NT2/D1 (cell line): Measurements from ENCODE around the gene TMPRSS9.

Experiments
- YY1 ChIP-seq: IDR thresholded peaks from 2 replicates; pipeline ENCODE4 v1.6.1; 2011; ENCODE audit not compliant: insufficient read length, insufficient read depth
- ZNF274 ChIP-seq: IDR thresholded peaks from 2 replicates; pipeline ENCODE4 v1.6.1; 2011; ENCODE audit warnings: mild to moderate bottlenecking, low read depth, low read length

- TF ChIP-seq ZNF274: no peak
- no peak for TF ChIP-seq YY1
Measured at GRCh38 chr19:2438178-2438577, 78.1 kb downstream of the TMPRSS9 start.
